Measurements from ENCODE around the gene TTYH1. TPM values are rescaled to one million over a fixed set of nuclear protein-coding genes. Genes with fewer than 3 reads are reported as not detected.

The TTYH1 gene
- total and polyA plus RNA-seq, 2 donors (not counting 3 experiments of a cell fraction or from before 2014, with no cell fraction given), result not detected

- FAIRE-seq (no peak), DNase-seq (ENCODE audit: low read depth, low spot score) (no peak)
- Histone ChIP-seq H3K9ac (replicated peaks; ENCODE audit: extremely low read depth, insufficient read depth, low read length) (no peak overlapping the region), H3K9me1 (replicated peaks; ENCODE audit: control insufficient read depth, extremely low read depth, insufficient read depth, low read length) (no peaks in the 10 kb centered on the region), H3K79me2 (ENCODE audit: control insufficient read depth, insufficient read depth, low read length) (no peaks in the 10 kb centered on the region), H3K9me3 (replicated peaks; ENCODE audit: control insufficient read depth, insufficient read depth, low read length) (no peaks in the 10 kb centered on the region), H3K36me3 (ENCODE audit: control insufficient read depth in 2 of 2, extremely low read depth in 1 of 2, insufficient read depth in 2 of 2, low read length in 2 of 2) (no peaks in the 10 kb centered on the region), H3K27me3 (ENCODE audit: control insufficient read depth in 2 of 2, insufficient read depth in 2 of 2, low read length in 2 of 2) (no peaks in the 10 kb centered on the region), H3K4me1 (ENCODE audit: control insufficient read depth, extremely low read depth, insufficient read depth, low read length) (no peaks in the 10 kb centered on the region), H3K4me3 (replicated peaks in 1 of 3; ENCODE audit: insufficient read depth in 1 of 3, low read depth in 1 of 3, low read length in 3 of 3) (no peak overlapping the region), H3K27ac (ENCODE audit: insufficient read depth, low read depth, low read length) (no peak overlapping the region), H3K4me2 (ENCODE audit: insufficient read depth, low read length) (no peak overlapping the region), H4K20me1 (replicated peaks; ENCODE audit: control insufficient read depth, extremely low read depth, insufficient read depth, low read length) (no peaks in the 10 kb centered on the region), H2AFZ (ENCODE audit: low read depth, low read length) (no peak overlapping the region)
- BruUV-seq (replicated peaks), result no TSS peak
- TF ChIP-seq EZH2 (IDR thresholded peaks at IDR 0.05; ENCODE audit: borderline replicate concordance, low read depth, low read length, severe bottlenecking) (no peak), FOS (IDR thresholded peaks at IDR 0.05; ENCODE audit: borderline replicate concordance, insufficient read depth, low read length) (no peak), CTCF (IDR thresholded peaks at IDR 0.05; ENCODE audit: extremely low read depth in 1 of 2, insufficient read depth in 1 of 2, low read depth in 1 of 2, low read length in 2 of 2) (no peak), JUN (IDR thresholded peaks at IDR 0.05; ENCODE audit: borderline replicate concordance, insufficient read depth, insufficient read length, low read depth) (no peak), MYC (IDR thresholded peaks at IDR 0.05; ENCODE audit: low read depth, low read length) (no peak), POLR2A (IDR thresholded peaks at IDR 0.05; ENCODE audit: low read depth, low read length) (no peak), GATA2 (IDR thresholded peaks at IDR 0.05; ENCODE audit: insufficient read depth, insufficient read length, low read depth, low read length) (no peak), POLR2AphosphoS5 (IDR thresholded peaks at IDR 0.05; ENCODE audit: insufficient read depth, low read depth, low read length) (no peak), MAX (IDR thresholded peaks at IDR 0.05; ENCODE audit: insufficient read depth, insufficient read length) (no peak)
- dilution Hi-C loops (cut with MboI; ENCODE audit: extremely low pct_ligation_motif_present, low sequenced_read_pairs) (no loop called here), intact Hi-C loops (cut with micrococcal nuclease) (no loop called here)
- POLR2A ChIA-PET, result no interaction called here
- CTCF ChIA-PET, result interaction anchor here (1.1 kb wide), 1 partner anchor 12 kb away, joined by 6 read pairs; no protein-coding TSS in a partner anchor
These were observed 36.0 kb upstream of the TTYH1 start for GRCh38 chr19:54379187-54379678.
